ENCODE results near the gene FNDC3B.

DNA sequence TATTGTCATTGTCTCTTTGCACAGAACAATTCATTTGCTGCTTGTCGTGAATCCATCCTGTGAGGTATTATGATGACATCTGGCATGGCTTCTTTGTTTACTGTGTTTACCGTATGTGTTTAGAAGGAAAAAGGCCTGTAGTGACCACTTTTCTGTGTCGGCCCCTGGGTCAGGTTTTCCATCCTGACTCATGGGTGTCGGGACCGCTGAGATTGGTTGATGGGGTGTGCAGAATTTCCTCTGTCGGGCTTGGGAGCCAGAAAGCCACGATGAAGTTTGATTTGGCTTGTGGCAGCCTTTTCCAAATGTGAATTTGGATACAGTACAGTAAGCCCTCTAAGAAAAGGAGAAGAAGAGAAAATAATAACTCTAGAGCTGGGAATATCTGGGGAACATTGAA lies 113.5 kb downstream of the FNDC3B start:
- TF ChIP-seq, protein P1, sequence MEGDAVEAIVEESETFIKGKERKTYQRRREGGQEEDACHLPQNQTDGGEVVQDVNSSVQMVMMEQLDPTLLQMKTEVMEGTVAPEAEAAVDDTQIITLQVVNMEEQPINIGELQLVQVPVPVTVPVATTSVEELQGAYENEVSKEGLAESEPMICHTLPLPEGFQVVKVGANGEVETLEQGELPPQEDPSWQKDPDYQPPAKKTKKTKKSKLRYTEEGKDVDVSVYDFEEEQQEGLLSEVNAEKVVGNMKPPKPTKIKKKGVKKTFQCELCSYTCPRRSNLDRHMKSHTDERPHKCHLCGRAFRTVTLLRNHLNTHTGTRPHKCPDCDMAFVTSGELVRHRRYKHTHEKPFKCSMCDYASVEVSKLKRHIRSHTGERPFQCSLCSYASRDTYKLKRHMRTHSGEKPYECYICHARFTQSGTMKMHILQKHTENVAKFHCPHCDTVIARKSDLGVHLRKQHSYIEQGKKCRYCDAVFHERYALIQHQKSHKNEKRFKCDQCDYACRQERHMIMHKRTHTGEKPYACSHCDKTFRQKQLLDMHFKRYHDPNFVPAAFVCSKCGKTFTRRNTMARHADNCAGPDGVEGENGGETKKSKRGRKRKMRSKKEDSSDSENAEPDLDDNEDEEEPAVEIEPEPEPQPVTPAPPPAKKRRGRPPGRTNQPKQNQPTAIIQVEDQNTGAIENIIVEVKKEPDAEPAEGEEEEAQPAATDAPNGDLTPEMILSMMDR (IDR thresholded peaks at IDR 0.05; ENCODE audit: low read length), result no peak
- TF ChIP-seq EZH2 (IDR thresholded peaks at IDR 0.05; ENCODE audit: borderline replicate concordance, low read length), result no peak

Measured in OCI-LY1 (cell line).